Stimulated activated CD8-positive, alpha-beta memory T cell treated with anti-CD3 and anti-CD28 coated beads, Interleukin-2, amount 100 ng/mL, for 1 hour (primary cell): ENCODE data around the gene TSPAN4.
A peak's percentile ranks its signal among the peaks of the same experiment; 100 is the strongest.

Source experiments
- DNase-seq, 2 donors: peaks; one replicate each; pipeline ENCODE4 v3.0.0-alpha.2; 2020; ENCODE audit warnings: low read depth in 2 of 2

TSPAN4 gene

DNA sequence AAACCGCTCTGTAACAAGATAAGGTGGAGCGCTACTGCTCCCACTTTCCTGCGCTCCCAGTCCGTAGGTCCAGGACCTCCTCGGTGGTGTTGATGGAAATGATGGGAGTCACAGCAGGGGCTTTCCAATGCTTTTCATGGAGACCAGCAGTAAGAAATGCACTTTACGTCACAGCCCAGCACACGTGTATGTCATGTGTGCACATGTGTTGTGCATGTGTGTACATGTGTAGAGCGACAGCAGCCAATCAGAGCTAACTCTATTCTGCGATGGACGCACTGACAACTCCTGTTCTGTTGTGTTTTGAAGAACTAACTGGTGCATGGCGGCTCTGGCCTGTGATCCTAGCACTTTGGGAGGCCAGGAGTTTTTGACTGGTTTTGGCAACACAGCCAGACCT lies 66.8 kb downstream of the TSPAN4 start:
- DNase-seq, result no peak

DNA sequence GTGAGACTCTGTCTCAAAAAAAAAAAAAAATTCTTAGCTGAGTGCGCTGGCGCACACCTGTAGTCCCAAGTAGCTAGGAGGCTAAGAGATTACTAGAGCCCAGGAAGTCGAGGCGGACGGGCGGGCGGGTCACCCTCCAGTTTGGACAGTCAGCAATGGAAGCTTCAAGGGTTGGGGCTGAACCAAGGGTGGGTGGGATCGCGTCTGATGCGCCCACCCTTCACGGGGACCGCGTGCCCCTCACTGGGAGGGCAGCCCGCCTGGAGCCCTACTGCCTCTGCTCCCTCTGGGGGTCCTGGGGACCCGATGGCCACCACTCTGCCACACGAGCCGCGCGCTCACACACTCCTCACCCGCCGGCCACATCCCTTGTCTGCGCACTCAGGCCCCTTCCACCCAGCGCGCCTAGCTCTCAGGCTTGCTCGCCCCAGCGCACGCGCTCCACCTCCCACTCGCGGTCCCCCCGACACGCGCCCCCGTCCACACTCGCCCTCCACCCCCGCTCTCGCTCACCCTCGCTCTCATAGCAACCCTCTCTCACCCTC lies 67.5 kb downstream of the TSPAN4 start:
- DNase-seq, result no peak

DNA sequence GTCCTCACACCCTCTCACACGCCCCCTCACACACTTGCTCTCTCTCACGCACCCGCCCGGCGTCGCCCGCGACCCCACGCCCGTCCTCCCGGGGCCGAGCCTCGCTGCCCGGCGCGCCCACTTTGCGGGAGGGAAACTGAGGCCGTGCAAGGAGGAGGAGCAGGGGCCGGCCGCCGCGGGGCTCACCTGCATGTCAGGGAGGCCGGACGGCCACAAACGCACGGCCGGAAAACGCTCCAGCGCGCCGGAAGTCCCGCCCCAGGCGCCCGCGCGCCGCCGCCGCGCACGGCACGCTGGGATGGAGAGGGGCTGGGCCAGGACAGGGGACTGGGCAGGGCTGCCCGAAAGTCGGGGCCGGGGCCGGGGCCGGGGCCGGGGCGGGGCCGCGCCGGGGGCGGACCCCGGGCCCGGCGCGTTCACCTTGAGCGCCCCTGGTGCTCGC lies 68.0 kb downstream of the TSPAN4 start, which contains the start of gene CHID1:
Gene CHID1, minus strand, starts transcription at position 222 of the 442 bp plus-strand sequence. CDS start 5,994 bp downstream, outside the sequence.
- peak; percentile 58 to 73 for DNase-seq

DNA sequence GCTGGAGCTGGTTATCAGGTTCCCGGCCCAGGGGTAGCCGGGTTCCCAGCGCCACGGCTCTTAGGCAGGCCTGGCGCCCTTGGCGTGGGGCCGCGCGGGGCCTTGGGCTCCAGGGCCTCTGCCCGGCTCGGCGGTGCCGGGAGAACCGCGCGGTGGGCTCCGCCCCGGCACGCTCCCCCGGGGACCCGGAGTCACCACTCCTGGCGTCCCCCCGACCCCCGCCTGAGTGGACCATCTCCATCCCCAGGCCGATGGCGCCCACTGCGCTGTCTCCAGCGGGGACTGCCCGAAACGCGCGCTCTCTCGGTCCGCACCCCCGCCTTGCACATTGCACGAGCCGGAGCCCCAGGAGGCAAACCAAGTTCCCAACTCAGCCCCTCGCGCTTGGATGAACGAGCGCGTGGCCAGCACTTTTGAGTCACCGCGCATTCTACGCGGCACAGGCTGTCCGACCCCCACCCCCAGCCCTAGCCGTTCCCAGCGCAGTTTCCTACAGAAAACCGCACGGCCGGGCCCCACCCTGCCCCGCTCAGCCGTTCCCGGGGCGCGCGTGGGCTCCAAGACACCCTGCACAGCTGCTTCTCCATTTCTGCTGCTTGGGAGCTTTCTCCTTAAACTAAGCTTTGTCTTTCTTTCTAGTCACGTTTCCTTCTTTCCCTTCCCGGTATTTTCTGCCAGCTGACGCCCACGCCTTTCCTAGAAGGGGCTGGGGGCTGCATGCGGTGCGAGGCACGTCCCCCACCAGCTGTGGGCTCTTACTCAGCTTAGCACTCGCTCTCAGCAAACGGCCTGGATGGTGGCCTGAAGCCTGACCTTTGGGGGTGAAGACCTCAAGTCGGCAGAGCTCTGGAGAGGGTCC lies 68.6 kb downstream of the TSPAN4 start:
- peak in 1 of 2 donors; percentile 16 for DNase-seq

DNA sequence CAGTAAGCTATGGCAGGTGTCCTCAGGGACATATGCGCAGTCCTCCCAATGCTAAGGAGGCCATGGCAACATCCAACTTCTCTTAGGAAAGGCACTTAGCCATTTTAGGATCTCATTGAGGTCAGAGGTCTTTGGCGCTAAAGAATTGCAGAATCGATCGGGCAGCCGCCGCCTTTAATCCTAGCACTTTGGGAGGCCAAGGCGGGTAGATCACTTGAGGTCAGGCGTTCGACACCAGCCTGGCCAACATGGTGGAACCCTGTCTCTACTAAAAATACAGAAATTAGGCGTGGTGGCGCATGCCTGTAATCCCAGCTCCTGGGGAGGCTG lies 69.2 kb downstream of the TSPAN4 start:
- no peak for DNase-seq

DNA sequence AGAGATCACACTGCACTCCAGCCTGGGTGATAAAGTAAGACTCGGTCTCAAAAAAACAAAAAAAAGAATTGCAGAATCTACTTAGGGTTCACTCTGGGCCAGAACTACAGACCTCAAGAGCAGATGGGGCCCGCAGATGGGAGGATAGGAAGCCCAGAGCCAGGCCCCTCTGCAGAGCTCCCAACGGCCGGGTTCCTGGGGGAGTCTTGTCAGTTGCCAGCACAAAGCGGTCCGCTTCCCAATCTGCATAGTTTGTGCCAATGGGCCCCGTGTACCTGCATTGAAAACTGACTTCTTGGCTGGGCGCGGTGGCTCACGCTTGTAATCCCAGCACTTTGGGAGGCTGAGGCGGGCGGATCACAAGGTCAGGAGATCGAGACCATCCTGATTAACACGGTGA lies 69.6 kb downstream of the TSPAN4 start:
- no peak for DNase-seq

DNA sequence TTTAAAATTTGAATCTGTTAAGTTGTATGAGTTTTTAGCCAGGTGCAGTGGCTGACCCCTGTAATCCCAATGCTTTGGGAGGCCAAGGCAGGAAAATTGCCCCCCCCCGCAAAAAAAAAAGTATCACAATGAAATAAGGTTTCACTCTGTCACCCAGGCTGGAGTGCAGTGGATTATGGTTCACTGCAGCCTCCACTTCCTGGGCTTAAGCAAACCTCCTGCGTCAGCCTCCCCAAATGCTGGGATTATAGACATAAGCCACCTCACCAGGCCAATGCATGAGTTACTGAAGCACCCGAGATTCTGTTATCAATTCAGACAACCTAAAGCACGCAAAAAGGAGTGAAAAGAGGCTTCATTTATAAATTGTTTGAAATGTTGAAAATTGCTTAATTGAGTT lies 70.4 kb downstream of the TSPAN4 start:
- no peak for DNase-seq

DNA sequence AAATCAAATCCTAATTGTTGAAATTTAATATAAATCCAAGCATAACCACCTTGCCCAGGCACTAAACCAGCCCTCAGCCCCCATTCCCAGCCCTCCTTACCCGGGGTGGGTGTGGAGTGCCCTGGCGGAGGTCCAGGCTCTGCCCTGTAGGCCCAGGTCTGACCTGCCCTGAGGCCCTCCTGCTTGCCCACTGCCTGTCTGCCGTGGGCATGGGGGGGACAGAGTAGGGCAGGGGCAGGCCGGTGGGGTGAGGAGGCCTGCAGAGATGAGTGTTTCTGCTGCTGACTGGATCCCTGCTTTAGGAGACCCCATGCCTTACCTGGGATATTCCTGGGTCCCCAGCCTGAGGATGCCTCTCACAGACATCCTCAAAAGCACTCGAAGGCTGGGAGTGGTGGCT lies 71.6 kb downstream of the TSPAN4 start:
- DNase-seq, result no peak

DNA sequence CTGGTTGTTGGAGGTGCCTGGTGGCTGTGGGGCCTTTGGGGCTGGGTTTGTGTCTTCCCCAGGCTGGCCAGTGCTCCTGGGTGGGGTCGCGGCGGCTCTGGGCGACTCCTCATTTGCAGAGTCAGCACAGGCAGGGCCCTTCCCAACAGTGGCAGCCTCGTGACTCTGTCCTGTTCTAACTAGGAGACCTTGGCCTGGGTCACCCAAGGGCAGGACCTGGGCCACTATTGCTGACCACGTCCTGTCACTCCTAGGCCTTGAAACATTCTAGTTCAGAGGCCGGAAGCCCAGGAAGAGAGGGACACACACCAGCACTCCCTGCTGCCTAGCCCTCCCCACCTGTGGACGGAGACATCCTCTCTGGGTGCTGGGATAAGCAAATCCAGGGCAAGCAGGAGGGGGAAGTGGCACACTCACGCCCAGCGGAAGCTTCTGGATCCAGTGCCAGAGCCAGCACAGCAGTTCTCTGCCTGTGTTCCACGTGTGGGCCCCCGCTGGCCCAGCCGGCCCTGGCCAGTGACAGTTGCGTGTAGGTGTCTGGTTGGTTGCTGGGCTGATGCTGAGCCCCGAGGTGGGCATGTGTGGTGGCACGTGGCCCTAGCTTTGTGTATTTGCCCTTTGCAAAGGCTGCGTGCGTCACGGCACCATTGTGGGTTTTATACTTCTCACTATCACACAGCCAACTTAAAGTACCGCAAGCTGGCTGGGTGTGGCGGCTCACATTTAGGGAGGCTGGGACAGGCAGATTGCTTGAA lies 72.3 kb downstream of the TSPAN4 start:
- DNase-seq, result no peak
